Pancreas (tissue), 10 donors: ENCODE data around the gene AIG1. TPM values are rescaled to one million over a fixed set of nuclear protein-coding genes. Genes with fewer than 3 reads are reported as not detected.

Source experiments
- ATAC-seq, 4 donors: fragments of 200-7000 bp; cut with Tn5 transposase; one replicate each; pipeline versions ENCODE4 v1.8.0 to v1.9.1; 2020; ENCODE audit warnings: mild to moderate bottlenecking in 4 of 4, moderate library complexity in 4 of 4
- DNase-seq, 6 donors: peaks; one replicate each; pipeline ENCODE4 v3.0.0-alpha.2; 2020
- FAIRE-seq: peaks from 2 replicates; lab custom pipeline; 2012; peaks lifted over from hg19 to GRCh38; lab: Jason Lieb, UNC
- H3K27ac ChIP-seq, 4 donors: fragments of 200-600 bp; sonication (generic); 1 replicate in 3 of 4; 2 replicates in 1 of 4; pipeline versions ENCODE4 v1.5.0 to v1.8.0; 2020
- H3K27me3 ChIP-seq, 4 donors: fragments of 200-600 bp; one replicate each; pipeline ENCODE4 v1.8.0; 2021
- H3K36me3 ChIP-seq, 3 donors: fragments of 200-600 bp; sonication (generic) in 1 of 3; one replicate each; pipeline versions ENCODE4 v1.5.0 to v1.8.0; 2020 to 2021
- H3K4me1 ChIP-seq, 3 donors: fragments of 200-600 bp; one replicate each; pipeline ENCODE4 v1.8.0; 2021
- H3K4me3 ChIP-seq, 4 donors: fragments of 200-600 bp; sonication (generic) in 2 of 4; one replicate each; pipeline versions ENCODE4 v1.5.0 to v1.8.0; 2020 to 2021
- H3K9me3 ChIP-seq, 4 donors: fragments of 200-600 bp; one replicate each; pipeline ENCODE4 v1.8.0; 2021
- CTCF ChIP-seq, 4 donors: fragments of 200-600 bp; sonication (generic) in 3 of 4; IDR thresholded peaks; one replicate each; pipeline versions ENCODE4 v1.5.0 to v1.8.0; 2021; ENCODE audit warnings: antibody characterized with exemption in 4 of 4
- WGBS, 2 donors: extraction: QIAGEN DNeasy Blood & Tissue Kit; methylation state at CpG; one replicate each; pipeline ENCODE4 v1.1.7; 2013; 5-methylcytosine and 5-hydroxymethylcytosine counted together
- intact Hi-C, 3 donors: fragments of 100-400 bp; cut with DNase I; formaldehyde crosslinking; loops; one replicate each; pipeline versions ENCODE4 v1.11.1 to v1.14.2; 2022
- polyA plus RNA-seq, 2 donors: library from polyadenylated mRNA; stranded (reverse); fragments of 200-250 nt; gene quantifications; one replicate each; pipeline ENCODE4 v1.2.3, GENCODE V29; 2013
- total RNA-seq, 6 donors: library from RNA; stranded (reverse); fragmentation: NEBNext Ultra II Directional in 4 of 6; extraction: Animal tissue kit (Norgen Biotek cat#: 25700) in 4 of 6; gene quantifications; one replicate each; pipeline versions ENCODE4 v1.2.1 to v1.2.4, GENCODE V29; 2021 to 2023
- donor health status: healthy with polysubstance abuse.
- donor health status: DM: no; HTN: no; CAD: no; lungs with moderate emphysema.
- donor health status: DM: no; HTN: no; CAD: no.
- donor health status: control.
- donor health status: control.
- donor health status: Bipolar disorder and iron deficiency.
- donor health status: DM: yes; HTN: yes; CAD: no.
- donor health status: DM: no; HTN: no; CAD: no.
- donor health status: DM: no; HTN: no; CAD: no.
- donor health status: DM: yes; HTN: yes; CAD: no.

The AIG1 gene
- total and polyA plus RNA-seq, 8 donors, result 8.7 to 28.9 (median 14.9) TPM

- no peak for ATAC-seq
- intact Hi-C loops, result no loop called here
- Histone ChIP-seq H3K4me1 (no peaks in the 10 kb centered on the region), H3K27ac (no peak overlapping the region), H3K4me3 (no peak overlapping the region), H3K27me3 (no peaks in the 10 kb centered on the region), H3K9me3 (no peaks in the 10 kb centered on the region), H3K36me3 (no peaks in the 10 kb centered on the region)
- DNase-seq, result no peak
- no peak for TF ChIP-seq CTCF (IDR thresholded peaks at IDR 0.05)
- FAIRE-seq, result no peak
Measured at GRCh38 chr6:143204045-143204444, 143.4 kb downstream of the AIG1 start.

GRCh38 chr6:143205131-143205535 is 144.4 kb downstream of the AIG1 start:
- intact Hi-C loops, result no loop called here

GRCh38 chr6:143205585-143205984 is 144.9 kb downstream of the AIG1 start:
- DNase-seq (no peak), FAIRE-seq (no peak), ATAC-seq (no peak)
- WGBS, 2 donors, result 83 to 84% methylated on average over 2 of the region's 2 CpGs
- intact Hi-C loops, result no loop called here
- Histone ChIP-seq H3K4me3 (no peak overlapping the region), H3K4me1 (no peaks in the 10 kb centered on the region), H3K27ac (no peak overlapping the region), H3K36me3 (no peaks in the 10 kb centered on the region), H3K9me3 (no peaks in the 10 kb centered on the region), H3K27me3 (no peaks in the 10 kb centered on the region)
- TF ChIP-seq CTCF (IDR thresholded peaks at IDR 0.05), result no peak

More at GRCh38 chr6:143205131-143205535, 144.4 kb downstream of the AIG1 start:
- Histone ChIP-seq H3K27ac (no peak overlapping the region), H3K9me3 (no peaks in the 10 kb centered on the region), H3K36me3 (no peaks in the 10 kb centered on the region), H3K4me1 (no peaks in the 10 kb centered on the region), H3K4me3 (no peak overlapping the region), H3K27me3 (no peaks in the 10 kb centered on the region)
- FAIRE-seq, result no peak
- TF ChIP-seq CTCF (IDR thresholded peaks at IDR 0.05), result no peak
- 93 to 100% methylated on average over 1 of the region's 1 CpG for WGBS, 2 donors
- no peak for DNase-seq
- no peak for ATAC-seq

- intact Hi-C loops, result no loop called here
- DNase-seq (no peak), ATAC-seq (peak in 1 of 4 donors; percentile 53), FAIRE-seq (no peak)
- no peak for TF ChIP-seq CTCF (IDR thresholded peaks at IDR 0.05)
- H3K27ac ChIP-seq, result no peak overlapping the region
- H3K36me3 ChIP-seq, result no peaks in the 10 kb centered on the region
- H3K4me1 ChIP-seq, result no peaks in the 10 kb centered on the region
- 48 to 52% methylated on average over 2 of the region's 2 CpGs for WGBS, 2 donors
- H3K4me3 ChIP-seq, result no peak overlapping the region
- no peaks in the 10 kb centered on the region for H3K27me3 ChIP-seq
- no peaks in the 10 kb centered on the region for H3K9me3 ChIP-seq
Measured at GRCh38 chr6:143205991-143206390, 145.3 kb downstream of the AIG1 start.

GRCh38 chr6:143206550-143206949 is 145.9 kb downstream of the AIG1 start:
- TF ChIP-seq CTCF (IDR thresholded peaks at IDR 0.05), result no peak
- WGBS, 2 donors, result 90 to 91% methylated on average over 1 of the region's 1 CpG

More at GRCh38 chr6:143206550-143206949, 145.9 kb downstream of the AIG1 start:
- Histone ChIP-seq H3K27me3 (no peaks in the 10 kb centered on the region), H3K4me3 (no peak overlapping the region), H3K4me1 (no peaks in the 10 kb centered on the region), H3K9me3 (no peaks in the 10 kb centered on the region), H3K27ac (no peak overlapping the region), H3K36me3 (no peaks in the 10 kb centered on the region)
- ATAC-seq (no peak), DNase-seq (no peak), FAIRE-seq (no peak)
- intact Hi-C loops, result no loop called here
